ELR (cell line): ENCODE measurements around the gene SYF2.

Experiments used
- DNase-seq: peaks from one replicate; pipeline ENCODE4 v3.0.0-alpha.2; 2015; ENCODE audit warnings: low read depth

SYF2 gene

DNA sequence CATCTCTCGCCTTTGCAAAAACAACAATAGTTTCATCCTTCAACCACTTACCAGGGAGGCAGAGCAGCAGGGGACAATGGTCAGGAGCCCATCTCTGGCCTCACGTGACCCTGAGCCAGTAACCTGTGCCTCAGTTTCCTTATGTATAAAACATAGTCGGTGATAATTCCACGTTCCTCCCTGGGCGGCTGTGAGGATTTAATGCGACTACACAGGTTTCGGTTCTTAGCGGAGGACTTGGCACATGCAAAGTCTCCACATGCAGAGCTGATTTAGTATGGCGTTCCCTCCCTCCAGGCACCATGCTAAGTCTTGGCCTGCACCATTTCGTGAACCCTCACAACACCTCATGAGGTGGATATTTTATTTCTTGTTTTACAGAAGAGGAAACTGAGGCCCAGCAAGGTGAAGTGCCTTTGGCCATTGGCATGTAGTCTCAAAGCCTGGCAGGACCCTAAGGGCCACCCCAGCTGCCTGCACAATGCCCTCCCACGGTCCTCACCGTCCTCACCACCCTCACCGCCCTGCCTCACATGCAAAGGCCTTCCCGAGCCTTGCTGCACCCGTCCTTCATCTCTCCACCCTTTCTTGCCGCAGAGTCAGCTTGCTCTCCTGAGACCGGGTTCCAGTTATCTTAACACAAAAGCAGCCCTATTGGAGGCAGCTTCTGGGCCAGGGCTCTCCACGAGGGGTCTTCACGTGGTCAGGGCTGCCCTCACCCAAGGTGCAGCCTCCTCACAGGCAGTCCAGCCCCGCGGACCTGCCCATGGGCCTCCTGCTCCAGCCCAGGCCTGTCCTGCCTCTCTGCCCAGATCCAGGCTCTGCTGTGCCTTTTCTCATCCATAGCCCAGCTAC, 48.9 kb downstream of the SYF2 start:
- DNase-seq, result no peak

DNA sequence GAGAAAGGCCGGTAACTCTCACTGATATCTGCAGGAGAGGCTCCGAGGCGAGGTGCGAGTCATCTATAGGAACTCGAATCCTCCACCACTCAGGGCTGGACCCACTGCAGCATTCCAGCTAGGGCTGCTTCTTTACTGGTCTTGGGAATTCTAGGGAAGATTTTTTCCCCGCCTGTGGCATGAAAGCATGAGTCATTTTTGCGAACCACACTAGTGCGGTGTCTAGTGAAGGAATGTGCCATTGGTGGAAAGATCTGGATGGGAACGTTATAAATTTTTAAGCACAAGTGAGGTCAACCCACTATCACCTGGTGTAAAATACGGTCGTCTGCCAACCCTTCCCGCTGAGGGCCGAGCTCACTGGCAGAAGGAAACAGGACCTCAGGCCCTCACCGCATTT, 49.7 kb downstream of the SYF2 start:
- peak; percentile 84 for DNase-seq

DNA sequence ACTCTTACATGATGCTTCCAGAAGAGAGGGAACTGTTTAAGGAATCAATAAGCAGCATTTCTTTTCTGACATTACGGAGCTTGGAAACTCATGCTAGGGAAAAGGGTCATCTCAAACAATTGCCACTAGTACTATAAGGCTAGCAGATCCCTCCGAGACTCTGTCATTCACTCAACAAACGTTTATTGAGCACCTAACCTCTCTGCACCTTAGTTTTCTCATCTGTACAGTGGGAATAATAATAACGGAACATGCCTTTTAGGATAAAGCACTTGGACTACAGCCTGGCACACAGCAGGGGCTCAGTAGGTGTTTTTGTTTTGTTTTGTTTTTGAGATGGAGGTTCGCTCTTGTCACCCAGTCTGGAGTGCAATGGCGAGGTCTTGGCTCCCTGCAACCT, 51.3 kb downstream of the SYF2 start:
- no peak for DNase-seq

DNA sequence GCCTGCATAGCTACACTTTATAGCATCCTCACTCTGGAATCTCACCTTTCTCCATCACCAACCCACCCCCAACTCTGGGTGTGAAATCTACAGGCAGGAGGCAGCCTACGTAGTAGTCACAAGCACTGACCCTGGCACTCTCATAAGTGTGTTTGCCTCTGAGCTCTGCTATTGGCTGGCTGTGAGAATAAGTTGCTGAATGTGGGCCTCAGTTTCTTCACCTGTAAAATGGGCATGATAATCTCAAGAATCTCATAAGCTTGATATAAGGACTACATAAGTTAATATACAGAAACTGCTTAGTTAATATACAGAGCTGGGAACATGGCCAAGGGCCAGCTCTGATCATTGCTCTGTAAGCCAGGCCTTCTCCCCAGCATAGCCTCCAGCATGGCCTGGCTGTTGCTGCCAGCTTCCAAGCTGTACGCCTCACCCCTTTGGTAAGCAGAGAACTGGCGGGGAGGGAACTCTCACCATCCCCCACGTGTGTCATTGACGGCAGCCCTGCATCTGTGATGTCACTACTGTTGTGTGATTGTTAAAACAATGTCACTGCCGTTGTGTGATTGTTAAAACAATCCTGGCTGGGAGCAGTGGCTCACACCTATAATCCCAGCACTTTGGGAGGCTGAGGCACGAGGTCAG, 53.3 kb downstream of the SYF2 start:
- DNase-seq, result no peak

DNA sequence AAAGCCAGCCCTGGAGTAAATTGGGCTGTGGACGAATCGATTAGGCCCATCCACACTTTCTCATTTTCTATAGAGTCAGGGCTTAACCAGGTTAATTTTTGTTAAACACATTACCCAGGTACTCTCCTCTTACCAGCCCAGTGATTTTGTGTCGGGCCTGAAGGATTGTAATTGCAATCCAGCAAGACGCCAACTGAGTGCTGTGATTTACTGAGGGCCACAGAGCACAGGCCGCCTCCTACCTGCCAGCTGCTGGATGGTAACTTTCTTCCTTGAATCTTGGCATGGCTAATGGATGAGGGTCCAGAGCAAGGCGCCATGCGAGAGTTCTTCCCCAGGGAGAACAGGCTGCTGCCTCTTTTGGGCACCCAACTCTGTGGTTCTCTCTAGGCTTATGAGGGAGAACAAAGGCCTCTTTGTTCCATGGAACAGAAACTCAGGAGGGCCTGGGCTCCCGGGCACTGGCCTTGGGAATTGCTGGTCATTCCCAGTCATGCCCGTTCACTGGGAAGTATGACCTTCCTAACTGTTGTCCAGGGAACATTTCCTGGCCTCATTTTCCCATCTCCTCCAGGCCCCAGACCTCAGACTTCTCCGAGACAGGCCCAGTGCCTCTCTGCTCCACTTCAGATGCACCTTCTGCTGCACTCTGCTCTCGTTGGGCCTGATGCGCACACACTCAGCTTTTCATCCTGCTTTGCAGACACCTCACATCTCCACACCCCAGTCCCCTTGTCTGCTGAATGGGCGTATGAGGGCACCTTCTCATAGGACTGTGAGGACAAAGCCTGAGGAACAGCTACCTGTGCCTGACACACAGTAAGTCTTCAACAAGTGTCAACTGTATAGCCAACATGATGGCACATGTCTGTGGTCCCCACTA, 57.3 kb downstream of the SYF2 start:
- DNase-seq, result no peak

DNA sequence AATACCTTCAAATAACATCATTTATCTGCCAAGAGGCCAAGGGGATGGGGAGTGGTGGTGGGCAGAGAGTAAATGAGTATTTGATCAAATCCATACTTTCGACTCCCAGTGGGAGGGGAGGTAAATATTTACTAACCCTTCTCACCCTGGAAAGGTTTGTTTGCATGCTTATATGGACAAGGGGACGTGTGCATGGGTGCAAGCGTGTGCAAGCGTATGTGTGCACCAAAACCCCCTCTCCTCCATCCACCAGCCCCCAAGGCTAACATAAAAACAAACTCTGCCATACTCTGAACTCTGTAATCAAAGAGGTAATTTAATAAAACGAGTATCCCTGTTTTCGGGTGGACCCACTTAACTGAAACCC, 58.0 kb downstream of the SYF2 start:
- DNase-seq, result no peak

DNA sequence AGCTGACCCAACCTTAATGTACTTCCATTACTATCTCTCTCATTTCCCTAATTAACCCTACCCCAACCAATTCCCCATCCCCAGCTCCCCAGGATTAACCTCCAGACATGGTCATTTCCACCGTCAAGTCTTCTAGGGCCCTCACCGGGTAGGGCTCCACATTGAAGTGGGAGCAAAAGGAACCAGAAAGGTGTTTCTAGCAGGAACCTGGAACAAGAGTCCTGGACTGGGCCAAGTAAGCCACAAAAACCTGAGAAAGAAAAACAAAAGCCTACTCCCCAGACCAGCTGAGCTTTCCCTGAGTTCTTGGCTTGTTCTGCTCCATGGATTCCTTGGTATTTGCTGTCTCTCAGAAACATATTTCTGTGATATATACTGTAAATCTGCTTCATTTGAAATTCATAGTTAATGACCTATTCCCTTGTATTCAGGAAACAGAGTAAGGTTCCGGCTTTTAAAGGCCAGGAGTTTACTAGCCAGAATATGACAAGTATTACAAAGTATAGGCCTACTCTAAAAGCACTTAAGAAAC, 58.4 kb downstream of the SYF2 start:
- DNase-seq, result no peak
